ENCODE data around the gene NR1H3. TPM values are rescaled to one million over a fixed set of nuclear protein-coding genes. Genes with fewer than 3 reads are reported as not detected.

Gene NR1H3
- total and polyA plus RNA-seq, 4 donors: 52.8 to 57.3 (median 55.6) TPM

DNA sequence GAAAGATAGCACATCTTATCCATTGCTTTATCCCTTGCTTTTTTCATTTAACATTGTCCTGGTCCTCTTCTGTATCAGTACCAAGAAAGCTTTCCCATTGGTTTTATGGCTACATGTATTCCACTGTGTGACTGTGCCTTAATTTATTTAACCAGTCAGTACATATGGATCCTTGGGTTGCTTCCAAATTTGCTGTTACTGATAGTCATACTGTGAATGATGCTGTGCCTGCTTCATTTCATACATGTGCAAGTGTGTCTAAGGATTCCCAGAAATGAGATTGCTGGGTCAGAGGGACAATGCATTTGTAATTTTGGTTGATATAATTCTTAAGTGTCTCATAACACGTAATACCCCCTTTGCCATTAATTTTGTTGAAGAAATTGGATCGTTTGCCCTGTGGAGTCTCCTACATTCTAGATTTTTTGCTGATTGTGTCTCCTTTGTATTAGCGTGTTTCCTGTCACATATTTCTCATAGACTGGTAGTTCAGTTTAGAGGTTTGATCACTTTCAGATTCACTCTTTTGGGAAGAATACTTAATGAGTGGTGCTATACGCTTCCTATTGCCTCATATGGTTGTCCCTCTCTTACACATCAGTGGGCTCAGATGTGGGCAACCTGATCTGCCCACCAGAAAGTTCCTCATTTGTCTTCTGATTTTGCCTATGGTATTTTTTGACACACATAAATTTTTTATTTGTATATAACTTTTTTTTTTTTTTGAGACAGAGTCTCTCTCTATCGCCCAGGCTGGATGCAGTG lies 59.5 kb downstream of the NR1H3 start:
- Histone ChIP-seq H3K27me3 (ENCODE audit: control insufficient read depth in 4 of 4, insufficient read depth in 4 of 4, low read length in 3 of 4) (no peaks in the 10 kb centered on the region), H3K9me3 (ENCODE audit: control insufficient read depth in 4 of 4, low read length in 3 of 4) (no peaks in the 10 kb centered on the region), H3K27ac (ENCODE audit: low read depth in 1 of 2, low read length in 2 of 2) (no peak overlapping the region), H3K4me1 (ENCODE audit: control insufficient read depth in 4 of 4, insufficient read depth in 4 of 4, low read length in 3 of 4) (no peaks in the 10 kb centered on the region), H3K9ac (ENCODE audit: low read depth in 1 of 2, low read length in 2 of 2) (no peak overlapping the region), H3K36me3 (ENCODE audit: control insufficient read depth in 4 of 4, insufficient read depth in 3 of 4, low read depth in 1 of 4, low read length in 3 of 4) (peaks cover 13 to 42% (median 25%) of the 10 kb centered on the region in 4 donors), H3K4me3 (ENCODE audit: low read depth in 1 of 3, low read length in 3 of 3) (no peak overlapping the region)
- TF ChIP-seq GABPA (IDR thresholded peaks at IDR 0.05 in 1 of 2, conservative IDR thresholded peaks at IDR 0.05 in 1 of 2) (no peak), YY1 (IDR thresholded peaks at IDR 0.05) (no peak), RAD21 (IDR thresholded peaks at IDR 0.05) (no peak), FOXA1 (IDR thresholded peaks at IDR 0.05) (no peak), FOXA2 (IDR thresholded peaks at IDR 0.05) (no peak), EGR1 (IDR thresholded peaks at IDR 0.05; ENCODE audit: low read depth in 2 of 2) (no peak), HNF4A (conservative IDR thresholded peaks at IDR 0.05) (no peak), NR2F2 (IDR thresholded peaks at IDR 0.05) (no peak), JUND (IDR thresholded peaks at IDR 0.05) (no peak), TAF1 (conservative IDR thresholded peaks at IDR 0.05) (no peak), HNF4G (IDR thresholded peaks at IDR 0.05) (no peak)
- TF ChIP-seq, protein P1, sequence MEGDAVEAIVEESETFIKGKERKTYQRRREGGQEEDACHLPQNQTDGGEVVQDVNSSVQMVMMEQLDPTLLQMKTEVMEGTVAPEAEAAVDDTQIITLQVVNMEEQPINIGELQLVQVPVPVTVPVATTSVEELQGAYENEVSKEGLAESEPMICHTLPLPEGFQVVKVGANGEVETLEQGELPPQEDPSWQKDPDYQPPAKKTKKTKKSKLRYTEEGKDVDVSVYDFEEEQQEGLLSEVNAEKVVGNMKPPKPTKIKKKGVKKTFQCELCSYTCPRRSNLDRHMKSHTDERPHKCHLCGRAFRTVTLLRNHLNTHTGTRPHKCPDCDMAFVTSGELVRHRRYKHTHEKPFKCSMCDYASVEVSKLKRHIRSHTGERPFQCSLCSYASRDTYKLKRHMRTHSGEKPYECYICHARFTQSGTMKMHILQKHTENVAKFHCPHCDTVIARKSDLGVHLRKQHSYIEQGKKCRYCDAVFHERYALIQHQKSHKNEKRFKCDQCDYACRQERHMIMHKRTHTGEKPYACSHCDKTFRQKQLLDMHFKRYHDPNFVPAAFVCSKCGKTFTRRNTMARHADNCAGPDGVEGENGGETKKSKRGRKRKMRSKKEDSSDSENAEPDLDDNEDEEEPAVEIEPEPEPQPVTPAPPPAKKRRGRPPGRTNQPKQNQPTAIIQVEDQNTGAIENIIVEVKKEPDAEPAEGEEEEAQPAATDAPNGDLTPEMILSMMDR (IDR thresholded peaks at IDR 0.05; ENCODE audit: low read depth, low read length, missing input control): no peak
- TF ChIP-seq, protein P2, sequence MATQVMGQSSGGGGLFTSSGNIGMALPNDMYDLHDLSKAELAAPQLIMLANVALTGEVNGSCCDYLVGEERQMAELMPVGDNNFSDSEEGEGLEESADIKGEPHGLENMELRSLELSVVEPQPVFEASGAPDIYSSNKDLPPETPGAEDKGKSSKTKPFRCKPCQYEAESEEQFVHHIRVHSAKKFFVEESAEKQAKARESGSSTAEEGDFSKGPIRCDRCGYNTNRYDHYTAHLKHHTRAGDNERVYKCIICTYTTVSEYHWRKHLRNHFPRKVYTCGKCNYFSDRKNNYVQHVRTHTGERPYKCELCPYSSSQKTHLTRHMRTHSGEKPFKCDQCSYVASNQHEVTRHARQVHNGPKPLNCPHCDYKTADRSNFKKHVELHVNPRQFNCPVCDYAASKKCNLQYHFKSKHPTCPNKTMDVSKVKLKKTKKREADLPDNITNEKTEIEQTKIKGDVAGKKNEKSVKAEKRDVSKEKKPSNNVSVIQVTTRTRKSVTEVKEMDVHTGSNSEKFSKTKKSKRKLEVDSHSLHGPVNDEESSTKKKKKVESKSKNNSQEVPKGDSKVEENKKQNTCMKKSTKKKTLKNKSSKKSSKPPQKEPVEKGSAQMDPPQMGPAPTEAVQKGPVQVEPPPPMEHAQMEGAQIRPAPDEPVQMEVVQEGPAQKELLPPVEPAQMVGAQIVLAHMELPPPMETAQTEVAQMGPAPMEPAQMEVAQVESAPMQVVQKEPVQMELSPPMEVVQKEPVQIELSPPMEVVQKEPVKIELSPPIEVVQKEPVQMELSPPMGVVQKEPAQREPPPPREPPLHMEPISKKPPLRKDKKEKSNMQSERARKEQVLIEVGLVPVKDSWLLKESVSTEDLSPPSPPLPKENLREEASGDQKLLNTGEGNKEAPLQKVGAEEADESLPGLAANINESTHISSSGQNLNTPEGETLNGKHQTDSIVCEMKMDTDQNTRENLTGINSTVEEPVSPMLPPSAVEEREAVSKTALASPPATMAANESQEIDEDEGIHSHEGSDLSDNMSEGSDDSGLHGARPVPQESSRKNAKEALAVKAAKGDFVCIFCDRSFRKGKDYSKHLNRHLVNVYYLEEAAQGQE (IDR thresholded peaks at IDR 0.05): no peak
- TF ChIP-seq, protein P3, sequence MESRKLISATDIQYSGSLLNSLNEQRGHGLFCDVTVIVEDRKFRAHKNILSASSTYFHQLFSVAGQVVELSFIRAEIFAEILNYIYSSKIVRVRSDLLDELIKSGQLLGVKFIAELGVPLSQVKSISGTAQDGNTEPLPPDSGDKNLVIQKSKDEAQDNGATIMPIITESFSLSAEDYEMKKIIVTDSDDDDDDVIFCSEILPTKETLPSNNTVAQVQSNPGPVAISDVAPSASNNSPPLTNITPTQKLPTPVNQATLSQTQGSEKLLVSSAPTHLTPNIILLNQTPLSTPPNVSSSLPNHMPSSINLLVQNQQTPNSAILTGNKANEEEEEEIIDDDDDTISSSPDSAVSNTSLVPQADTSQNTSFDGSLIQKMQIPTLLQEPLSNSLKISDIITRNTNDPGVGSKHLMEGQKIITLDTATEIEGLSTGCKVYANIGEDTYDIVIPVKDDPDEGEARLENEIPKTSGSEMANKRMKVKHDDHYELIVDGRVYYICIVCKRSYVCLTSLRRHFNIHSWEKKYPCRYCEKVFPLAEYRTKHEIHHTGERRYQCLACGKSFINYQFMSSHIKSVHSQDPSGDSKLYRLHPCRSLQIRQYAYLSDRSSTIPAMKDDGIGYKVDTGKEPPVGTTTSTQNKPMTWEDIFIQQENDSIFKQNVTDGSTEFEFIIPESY (IDR thresholded peaks at IDR 0.05): no peak
- TF ChIP-seq, protein P4, sequence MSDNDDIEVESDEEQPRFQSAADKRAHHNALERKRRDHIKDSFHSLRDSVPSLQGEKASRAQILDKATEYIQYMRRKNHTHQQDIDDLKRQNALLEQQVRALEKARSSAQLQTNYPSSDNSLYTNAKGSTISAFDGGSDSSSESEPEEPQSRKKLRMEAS (IDR thresholded peaks at IDR 0.05): no peak
- TF ChIP-seq, protein P5, sequence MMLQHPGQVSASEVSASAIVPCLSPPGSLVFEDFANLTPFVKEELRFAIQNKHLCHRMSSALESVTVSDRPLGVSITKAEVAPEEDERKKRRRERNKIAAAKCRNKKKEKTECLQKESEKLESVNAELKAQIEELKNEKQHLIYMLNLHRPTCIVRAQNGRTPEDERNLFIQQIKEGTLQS (IDR thresholded peaks at IDR 0.05): no peak
- WGBS: 88% methylated on average over 5 of the region's 5 CpGs
- no peak for DNase-seq (ENCODE audit: low spot score)

Data from liver (tissue), 9 donors.